NB4 (cell line): ENCODE results near the gene ABCB4.

Experiments used
- DNase-seq: peaks from one replicate; pipeline ENCODE4 v3.0.0; 2010; ENCODE audit warnings: low read depth
- H3K4me3 ChIP-seq: one replicate; pipeline ENCODE4 v1.5.1; 2011; ENCODE audit warnings: mild to moderate bottlenecking, low read depth, low read length, moderate library complexity
- CTCF ChIP-seq: IDR thresholded peaks from one replicate; pipeline ENCODE4 v1.5.1; 2012; ENCODE audit warnings: low read depth, low read length
- MAX ChIP-seq: IDR thresholded peaks from 2 replicates; pipeline ENCODE4 v1.6.1; 2011; ENCODE audit warnings: low read depth, low read length
- MYC ChIP-seq: IDR thresholded peaks from 2 replicates; pipeline ENCODE4 v1.6.1; 2011; ENCODE audit warnings: low read depth, low read length
- POLR2A ChIP-seq: IDR thresholded peaks from 2 replicates; pipeline ENCODE4 v1.6.1; 2011; ENCODE audit warnings: mild to moderate bottlenecking; ENCODE audit not compliant: insufficient read length; ENCODE audit errors: extremely low read depth

ABCB4 gene

GRCh38 chr7:87512906-87513305, 37.4 kb upstream of the ABCB4 start:
- no peak for DNase-seq
- no peak overlapping the region for H3K4me3 ChIP-seq
- TF ChIP-seq MYC (no peak), POLR2A (no peak), CTCF (no peak), MAX (no peak)

GRCh38 chr7:87511510-87511909, 36.0 kb upstream of the ABCB4 start:
- H3K4me3 ChIP-seq, result no peak overlapping the region
- no peak for TF ChIP-seq CTCF
- TF ChIP-seq POLR2A, result no peak
- no peak for TF ChIP-seq MYC
- TF ChIP-seq MAX, result no peak
- DNase-seq, result no peak

DNA sequence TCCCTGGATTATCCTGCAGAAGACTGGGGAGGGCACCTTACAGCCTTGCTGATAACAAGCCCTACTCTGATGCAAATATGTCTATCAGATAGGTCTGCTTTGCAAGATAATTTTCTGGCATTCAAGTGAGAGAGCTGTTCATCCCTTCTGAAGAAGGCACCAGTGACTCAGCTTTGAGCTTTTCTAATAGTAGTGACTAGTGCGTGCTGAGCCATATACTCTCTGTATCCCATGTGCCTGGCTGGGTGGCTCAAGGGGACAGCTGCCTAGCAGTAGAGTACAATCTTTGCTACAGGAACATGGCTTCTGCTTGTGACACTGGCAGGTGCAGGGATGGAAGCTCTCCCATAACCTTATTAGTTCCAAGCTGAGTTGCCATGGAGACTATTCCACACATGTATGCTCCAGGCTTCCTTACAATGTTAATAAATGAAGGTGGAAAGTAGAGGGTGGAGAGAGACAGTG, 35.0 kb upstream of the ABCB4 start:
- DNase-seq, result no peak
- H3K4me3 ChIP-seq, result no peak overlapping the region
- no peak for TF ChIP-seq MYC
- no peak for TF ChIP-seq POLR2A
- no peak for TF ChIP-seq MAX
- TF ChIP-seq CTCF, result no peak

DNA sequence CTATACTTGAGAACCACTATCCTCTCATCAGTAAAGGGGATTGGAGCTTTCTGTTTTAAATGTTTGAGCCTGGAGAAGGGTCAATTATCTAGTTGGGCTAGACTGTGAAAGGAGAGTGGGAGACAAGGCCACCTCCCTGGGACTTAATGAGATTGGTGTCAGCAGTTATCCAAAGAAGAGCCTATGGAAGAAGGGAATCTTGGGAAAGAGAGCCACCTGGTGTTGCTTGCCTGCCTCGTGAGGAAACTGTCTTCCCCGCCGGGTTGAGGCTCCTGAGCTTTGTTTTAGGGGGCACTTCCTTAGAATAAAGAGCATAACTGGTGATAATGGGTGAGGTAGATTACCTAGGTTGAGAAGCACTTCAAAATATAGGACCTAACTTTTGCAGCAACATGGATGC, 32.0 kb upstream of the ABCB4 start:
- H3K4me3 ChIP-seq, result no peak overlapping the region
- TF ChIP-seq MAX (no peak), MYC (no peak), POLR2A (no peak), CTCF (no peak)
- DNase-seq, result no peak

DNA sequence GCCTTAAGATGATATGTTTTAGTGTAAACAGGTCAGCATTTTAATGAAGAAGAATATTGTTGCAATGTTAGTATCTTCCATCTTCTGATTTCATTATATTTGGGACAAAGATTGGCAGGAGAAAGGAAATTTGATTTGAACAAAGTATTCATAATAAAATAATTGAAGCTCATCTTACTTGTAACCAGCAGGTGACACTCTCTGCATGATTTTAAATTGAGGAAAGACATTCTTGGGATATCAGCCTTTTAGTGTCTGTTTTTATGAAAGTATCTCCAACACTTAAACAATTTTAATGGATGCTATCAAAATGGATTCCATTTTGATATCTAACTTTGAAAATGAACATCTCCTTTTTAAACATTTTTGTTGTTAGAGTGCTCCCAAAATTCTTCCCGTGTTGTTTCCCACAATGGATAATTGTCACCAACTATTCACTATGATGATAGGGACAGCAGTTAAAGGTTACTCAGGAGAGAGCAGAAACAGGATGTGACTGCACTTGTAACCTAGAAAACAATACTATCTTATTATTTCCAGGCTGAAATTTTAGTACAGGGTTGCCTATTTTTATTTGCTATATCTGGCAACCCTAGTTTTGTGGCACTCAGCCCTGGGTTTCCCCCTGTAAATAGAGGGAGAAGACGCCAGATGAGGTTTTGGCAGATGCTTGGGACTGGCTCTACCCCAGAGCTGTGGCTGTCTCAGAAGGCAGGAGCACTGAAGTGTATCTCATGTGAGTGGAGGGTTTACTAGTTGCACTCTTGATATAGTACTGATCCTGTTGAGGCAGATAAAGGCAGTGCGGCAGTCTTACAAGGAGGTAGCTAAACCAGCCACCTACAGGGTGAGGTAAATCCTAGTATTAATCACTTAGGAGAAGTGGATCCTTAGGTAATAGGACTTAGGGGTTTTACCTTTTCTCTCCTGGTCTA, 31.0 kb upstream of the ABCB4 start:
- peak; percentile 38 for DNase-seq
- H3K4me3 ChIP-seq, result no peak overlapping the region
- TF ChIP-seq MYC (no peak), MAX (no peak), POLR2A (no peak), CTCF (no peak)
